Cardiac muscle cell (in vitro differentiated cells and primary cell): ENCODE data around the gene SMARCD3. TPM values are rescaled to one million over a fixed set of nuclear protein-coding genes. Genes with fewer than 3 reads are reported as not detected.

Source experiments
- DNase-seq, 2 donors: peaks; one replicate each; pipeline versions ENCODE4 v3.0.0 to v3.0.0-alpha.2; 2010 to 2017; ENCODE audit warnings: low read depth in 1 of 2, low spot score in 1 of 2
- H3K27ac ChIP-seq: fragments of 200-600 bp; sonication (generic); 2 replicates; pipeline ENCODE4 v1.5.1; 2016
- H3K27me3 ChIP-seq: fragments of 200-600 bp; sonication (generic); 2 replicates; pipeline ENCODE4 v1.6.0; 2016; ENCODE audit warnings: control low read depth
- H3K36me3 ChIP-seq: fragments of 200-600 bp; sonication (generic); 2 replicates; pipeline ENCODE4 v1.5.1; 2016; ENCODE audit warnings: control low read depth
- H3K4me1 ChIP-seq: fragments of 200-600 bp; sonication (generic); 2 replicates; pipeline ENCODE4 v1.8.1; 2017; ENCODE audit warnings: low read depth, mild to moderate bottlenecking, mixed run types
- H3K4me3 ChIP-seq: fragments of 200-600 bp; sonication (generic); 2 replicates; pipeline ENCODE4 v1.5.1; 2016; ENCODE audit warnings: mild to moderate bottlenecking
- H3K9me3 ChIP-seq: fragments of 200-600 bp; sonication (generic); 2 replicates; pipeline ENCODE4 v1.5.1; 2017; ENCODE audit warnings: low read depth, mild to moderate bottlenecking, control low read depth
- polyA plus RNA-seq: library from polyadenylated mRNA; unstranded; fragments of >200 nt; fragmentation: Nextera tagmentation; extraction: Ambion mirVana; gene quantifications from 2 replicates; pipeline ENCODE4 v1.2.1, GENCODE V29; 2016
- total RNA-seq: library from RNA; depleted of rRNA; stranded (reverse); fragments of >200 nt; gene quantifications from 2 replicates; pipeline ENCODE4 v1.2.3, GENCODE V29; 2016
- TF ChIP-seq, protein P1 (sequence below): IDR thresholded peaks from 2 replicates; pipeline ENCODE4 v1.5.1; 2012; ENCODE audit warnings: low read depth, mild to moderate bottlenecking, low read length

Gene SMARCD3
- total and polyA plus RNA-seq, 2 experiments from 2014 or later = 180 to 237 TPM

DNA sequence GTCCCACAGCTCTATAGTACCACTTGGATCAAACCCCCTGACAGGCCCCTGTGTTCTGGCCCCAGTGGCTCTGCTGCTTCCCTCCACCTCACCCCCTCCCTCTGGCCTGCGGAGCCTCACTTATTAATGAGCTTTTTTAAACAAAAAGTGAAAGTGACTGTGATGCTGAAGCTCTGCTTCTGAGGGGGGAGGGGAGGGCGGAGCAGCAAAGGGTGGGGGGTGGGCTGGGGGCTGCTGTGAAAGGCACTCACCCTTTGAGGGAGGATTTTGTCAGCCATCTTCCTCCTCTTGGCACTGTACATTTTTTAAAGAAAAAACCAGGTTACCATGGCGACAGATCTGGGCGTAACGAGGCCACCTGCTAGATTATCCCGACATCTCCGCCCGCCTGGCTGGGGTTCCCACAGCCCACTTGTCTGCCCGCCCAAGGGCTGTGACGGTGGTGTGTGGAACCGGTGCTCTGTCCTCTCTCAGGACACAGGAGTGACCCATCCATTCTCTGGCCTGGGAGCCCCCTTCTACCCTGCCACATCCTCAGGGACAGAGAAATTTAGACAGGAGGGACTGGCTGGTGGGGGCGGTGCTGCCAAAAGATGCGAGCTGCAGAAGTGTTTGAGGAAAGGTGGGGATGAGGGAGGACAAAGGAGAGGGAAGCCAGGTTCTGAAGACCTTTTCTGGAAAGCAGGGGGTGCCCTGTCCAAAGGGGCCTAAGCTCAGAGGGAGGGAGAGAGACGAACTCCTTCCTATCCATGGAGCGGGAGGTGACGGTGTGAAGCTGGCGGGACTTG is 4.9 kb downstream of the SMARCD3 start:
- no peaks in the 10 kb centered on the region for H3K9me3 ChIP-seq
- peaks cover 36% of the 10 kb centered on the region for H3K36me3 ChIP-seq
- H3K4me3 ChIP-seq = no peak overlapping the region
- no peak for DNase-seq
- TF ChIP-seq, protein P1, sequence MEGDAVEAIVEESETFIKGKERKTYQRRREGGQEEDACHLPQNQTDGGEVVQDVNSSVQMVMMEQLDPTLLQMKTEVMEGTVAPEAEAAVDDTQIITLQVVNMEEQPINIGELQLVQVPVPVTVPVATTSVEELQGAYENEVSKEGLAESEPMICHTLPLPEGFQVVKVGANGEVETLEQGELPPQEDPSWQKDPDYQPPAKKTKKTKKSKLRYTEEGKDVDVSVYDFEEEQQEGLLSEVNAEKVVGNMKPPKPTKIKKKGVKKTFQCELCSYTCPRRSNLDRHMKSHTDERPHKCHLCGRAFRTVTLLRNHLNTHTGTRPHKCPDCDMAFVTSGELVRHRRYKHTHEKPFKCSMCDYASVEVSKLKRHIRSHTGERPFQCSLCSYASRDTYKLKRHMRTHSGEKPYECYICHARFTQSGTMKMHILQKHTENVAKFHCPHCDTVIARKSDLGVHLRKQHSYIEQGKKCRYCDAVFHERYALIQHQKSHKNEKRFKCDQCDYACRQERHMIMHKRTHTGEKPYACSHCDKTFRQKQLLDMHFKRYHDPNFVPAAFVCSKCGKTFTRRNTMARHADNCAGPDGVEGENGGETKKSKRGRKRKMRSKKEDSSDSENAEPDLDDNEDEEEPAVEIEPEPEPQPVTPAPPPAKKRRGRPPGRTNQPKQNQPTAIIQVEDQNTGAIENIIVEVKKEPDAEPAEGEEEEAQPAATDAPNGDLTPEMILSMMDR = no peak
- no peaks in the 10 kb centered on the region for H3K27me3 ChIP-seq
- H3K27ac ChIP-seq = no peak overlapping the region
- peaks cover 25% of the 10 kb centered on the region for H3K4me1 ChIP-seq

DNA sequence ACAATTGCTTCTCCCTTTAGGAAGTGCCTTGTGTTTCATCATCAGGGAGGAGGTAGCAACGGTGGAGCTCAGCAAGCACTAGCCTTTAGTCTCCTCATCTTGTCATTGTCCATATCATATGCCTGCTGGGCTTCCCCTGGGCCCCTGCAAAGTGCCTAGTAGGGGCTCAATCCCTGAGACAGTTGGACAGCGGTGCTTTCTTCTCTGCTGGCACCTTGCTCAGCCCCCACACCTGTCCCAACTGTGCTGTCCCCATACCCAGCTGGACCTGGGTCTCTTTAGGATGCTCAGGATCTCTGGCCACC is 5.5 kb downstream of the SMARCD3 start:
- Histone ChIP-seq H3K27ac (no peak overlapping the region), H3K9me3 (no peaks in the 10 kb centered on the region), H3K27me3 (no peaks in the 10 kb centered on the region), H3K4me3 (no peak overlapping the region), H3K36me3 (peaks cover 42% of the 10 kb centered on the region), H3K4me1 (peaks cover 25% of the 10 kb centered on the region)
- DNase-seq = no peak
- TF ChIP-seq, protein P1 = no peak

DNA sequence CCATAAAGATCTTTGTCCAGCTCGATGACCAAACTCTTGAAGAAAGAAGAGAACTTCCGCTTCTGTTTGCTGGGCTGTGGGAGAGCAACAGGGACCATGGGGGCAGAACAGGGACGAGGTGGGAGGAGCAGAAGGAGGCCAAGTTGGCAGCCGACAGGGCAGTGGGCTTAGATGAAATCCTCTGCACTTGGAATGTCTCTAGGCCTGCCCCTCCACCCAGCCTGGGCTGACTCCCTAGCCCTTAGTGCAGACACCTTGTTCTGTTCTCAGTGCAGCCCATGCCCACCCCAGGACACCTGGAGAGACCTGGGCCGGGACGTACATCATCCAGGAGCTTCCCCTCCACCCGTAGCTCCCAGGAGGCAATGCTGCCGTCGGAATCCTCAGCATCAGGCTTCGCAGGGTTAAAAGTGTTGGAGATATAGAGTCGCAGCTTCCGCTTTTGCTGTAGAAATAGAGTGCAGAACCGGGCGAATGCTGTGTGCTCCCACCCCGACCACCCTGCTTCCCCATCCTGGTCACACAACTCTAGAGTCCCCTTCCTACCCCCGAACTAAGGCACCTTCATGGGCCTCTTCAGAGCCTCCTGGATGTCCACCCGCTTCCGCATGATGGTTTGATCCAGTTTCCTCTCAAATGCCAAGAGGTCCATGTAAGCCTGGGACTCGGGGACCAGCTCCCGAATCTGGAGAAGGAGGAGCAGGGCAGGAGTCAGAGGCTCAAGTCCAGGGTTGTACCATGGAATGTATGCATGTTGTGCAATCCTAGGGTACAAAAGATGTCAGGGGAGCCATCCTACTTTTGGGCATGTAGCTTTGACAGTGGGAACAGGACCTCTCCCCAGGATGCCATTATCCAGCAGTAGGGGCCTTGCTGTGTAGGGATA is 6.1 kb downstream of the SMARCD3 start:
- TF ChIP-seq, protein P1 = no peak
- Histone ChIP-seq H3K27me3 (no peaks in the 10 kb centered on the region), H3K36me3 (peaks cover 47% of the 10 kb centered on the region), H3K4me1 (peaks cover 25% of the 10 kb centered on the region), H3K4me3 (no peak overlapping the region), H3K9me3 (no peaks in the 10 kb centered on the region), H3K27ac (no peak overlapping the region)
- DNase-seq = no peak

DNA sequence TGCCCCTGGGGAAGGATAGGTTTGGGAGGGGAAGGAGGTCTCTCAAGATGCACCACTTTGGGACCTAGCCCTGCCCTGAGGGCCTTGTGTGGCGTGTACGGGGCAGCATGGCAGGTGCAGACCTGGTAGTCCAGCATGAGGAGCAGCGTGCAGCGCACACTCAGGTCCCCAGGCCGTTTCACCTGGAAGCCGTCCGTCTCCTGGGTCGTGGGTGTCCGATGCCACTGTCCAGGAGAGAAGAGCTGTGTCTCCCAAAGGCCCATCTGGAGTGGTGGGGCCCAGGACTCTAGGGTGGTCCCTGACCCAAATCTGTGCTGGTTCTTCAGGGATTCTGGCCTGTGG is 6.8 kb downstream of the SMARCD3 start:
- H3K27me3 ChIP-seq = no peaks in the 10 kb centered on the region
- DNase-seq = no peak
- H3K36me3 ChIP-seq = peaks cover 53% of the 10 kb centered on the region
- peaks cover 20% of the 10 kb centered on the region for H3K4me1 ChIP-seq
- no peak overlapping the region for H3K4me3 ChIP-seq
- H3K27ac ChIP-seq = no peak overlapping the region
- TF ChIP-seq, protein P1 = no peak
- H3K9me3 ChIP-seq = no peaks in the 10 kb centered on the region

DNA sequence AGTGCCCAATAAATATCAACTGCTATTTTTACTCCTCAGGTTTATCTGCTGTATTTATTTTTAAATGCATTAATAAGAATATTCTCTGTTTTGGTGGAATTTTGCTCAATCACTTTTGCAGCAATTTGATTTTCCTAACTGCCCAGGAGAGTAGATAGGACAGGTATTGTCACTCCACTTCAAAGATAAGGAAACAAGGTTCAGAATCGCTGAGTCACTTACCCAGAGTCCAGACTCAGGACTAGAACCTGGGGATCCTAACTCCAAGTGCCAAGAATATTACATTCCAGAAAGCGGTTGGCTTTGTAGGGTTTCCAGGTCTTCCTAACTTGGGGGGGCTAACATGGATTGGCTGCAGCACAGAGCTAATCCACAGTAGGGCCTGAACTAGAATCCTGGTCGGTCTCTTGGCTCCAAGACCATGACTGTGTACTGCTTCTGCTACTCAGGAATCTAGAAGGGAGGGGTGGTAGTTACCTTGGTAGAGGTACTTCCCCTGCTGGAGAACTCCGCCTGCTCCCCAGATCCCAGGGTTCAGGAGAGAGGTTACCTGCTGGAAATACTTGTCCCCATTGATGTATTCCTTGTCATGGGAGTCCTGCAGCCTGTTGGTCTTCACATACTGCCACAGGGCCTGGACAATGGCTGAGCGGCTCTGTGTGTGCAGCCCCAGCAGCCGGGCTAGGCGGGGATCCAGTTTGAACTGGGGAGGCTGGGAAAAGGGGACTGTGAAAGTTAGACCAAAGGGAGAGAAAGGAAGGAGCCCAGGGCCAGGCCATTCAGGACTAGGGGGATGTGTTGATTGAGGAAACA is 7.3 kb downstream of the SMARCD3 start:
- Histone ChIP-seq H3K27me3 (no peaks in the 10 kb centered on the region), H3K4me1 (peaks cover 14% of the 10 kb centered on the region), H3K4me3 (no peak overlapping the region), H3K9me3 (no peaks in the 10 kb centered on the region), H3K36me3 (peaks cover 59% of the 10 kb centered on the region), H3K27ac (peak overlapping the region; percentile 81)
- no peak for DNase-seq
- TF ChIP-seq, protein P1 = no peak
